PFSK-1 (cell line): ENCODE data around the gene BCL11A.

Experiments
- FOXP2 ChIP-seq: optimal IDR thresholded peaks from 2 replicates; pipeline ENCODE3; 2011; ENCODE audit warnings: borderline replicate concordance, control low read depth, inconsistent platforms; ENCODE audit not compliant: insufficient read depth; ENCODE audit errors: extremely low read length, extremely low read depth
- POLR2AphosphoS5 ChIP-seq: IDR thresholded peaks from 2 replicates; pipeline ENCODE4 v1.6.1; 2012; ENCODE audit warnings: low read depth, mild to moderate bottlenecking, control low read depth, low read length, moderate library complexity
- SIN3A ChIP-seq: IDR thresholded peaks from 2 replicates; pipeline ENCODE4 v1.6.1; 2012; ENCODE audit warnings: mild to moderate bottlenecking, low read length, moderate library complexity, borderline replicate concordance; ENCODE audit not compliant: insufficient read depth
- TAF1 ChIP-seq: IDR thresholded peaks from 2 replicates; pipeline ENCODE4 v1.6.1; 2012; ENCODE audit warnings: low read length, control low read depth, borderline replicate concordance; ENCODE audit not compliant: insufficient read depth
- TF ChIP-seq, protein P1 (sequence below), 2 experiments: IDR thresholded peaks; 2 replicates each; pipeline versions ENCODE4 v1.6.1 to v1.8.0; 2011 to 2012; ENCODE audit warnings: low read depth in 2 of 2, low read length in 2 of 2, control low read depth in 1 of 2, inconsistent platforms in 1 of 2, mild to moderate bottlenecking in 1 of 2, moderate library complexity in 1 of 2; ENCODE audit not compliant: insufficient read depth in 1 of 2

The BCL11A gene

GRCh38 chr2:60463249-60463648 is 90.2 kb downstream of the BCL11A start:
- no peak for TF ChIP-seq TAF1
- TF ChIP-seq, protein P1, sequence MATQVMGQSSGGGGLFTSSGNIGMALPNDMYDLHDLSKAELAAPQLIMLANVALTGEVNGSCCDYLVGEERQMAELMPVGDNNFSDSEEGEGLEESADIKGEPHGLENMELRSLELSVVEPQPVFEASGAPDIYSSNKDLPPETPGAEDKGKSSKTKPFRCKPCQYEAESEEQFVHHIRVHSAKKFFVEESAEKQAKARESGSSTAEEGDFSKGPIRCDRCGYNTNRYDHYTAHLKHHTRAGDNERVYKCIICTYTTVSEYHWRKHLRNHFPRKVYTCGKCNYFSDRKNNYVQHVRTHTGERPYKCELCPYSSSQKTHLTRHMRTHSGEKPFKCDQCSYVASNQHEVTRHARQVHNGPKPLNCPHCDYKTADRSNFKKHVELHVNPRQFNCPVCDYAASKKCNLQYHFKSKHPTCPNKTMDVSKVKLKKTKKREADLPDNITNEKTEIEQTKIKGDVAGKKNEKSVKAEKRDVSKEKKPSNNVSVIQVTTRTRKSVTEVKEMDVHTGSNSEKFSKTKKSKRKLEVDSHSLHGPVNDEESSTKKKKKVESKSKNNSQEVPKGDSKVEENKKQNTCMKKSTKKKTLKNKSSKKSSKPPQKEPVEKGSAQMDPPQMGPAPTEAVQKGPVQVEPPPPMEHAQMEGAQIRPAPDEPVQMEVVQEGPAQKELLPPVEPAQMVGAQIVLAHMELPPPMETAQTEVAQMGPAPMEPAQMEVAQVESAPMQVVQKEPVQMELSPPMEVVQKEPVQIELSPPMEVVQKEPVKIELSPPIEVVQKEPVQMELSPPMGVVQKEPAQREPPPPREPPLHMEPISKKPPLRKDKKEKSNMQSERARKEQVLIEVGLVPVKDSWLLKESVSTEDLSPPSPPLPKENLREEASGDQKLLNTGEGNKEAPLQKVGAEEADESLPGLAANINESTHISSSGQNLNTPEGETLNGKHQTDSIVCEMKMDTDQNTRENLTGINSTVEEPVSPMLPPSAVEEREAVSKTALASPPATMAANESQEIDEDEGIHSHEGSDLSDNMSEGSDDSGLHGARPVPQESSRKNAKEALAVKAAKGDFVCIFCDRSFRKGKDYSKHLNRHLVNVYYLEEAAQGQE (IDR thresholded peaks at IDR 0.05; ENCODE audit: insufficient read depth in 1 of 2, low read depth in 2 of 2, low read length in 2 of 2): no peak
- TF ChIP-seq POLR2AphosphoS5: no peak
- no peak for TF ChIP-seq SIN3A
- no peak for TF ChIP-seq FOXP2

DNA sequence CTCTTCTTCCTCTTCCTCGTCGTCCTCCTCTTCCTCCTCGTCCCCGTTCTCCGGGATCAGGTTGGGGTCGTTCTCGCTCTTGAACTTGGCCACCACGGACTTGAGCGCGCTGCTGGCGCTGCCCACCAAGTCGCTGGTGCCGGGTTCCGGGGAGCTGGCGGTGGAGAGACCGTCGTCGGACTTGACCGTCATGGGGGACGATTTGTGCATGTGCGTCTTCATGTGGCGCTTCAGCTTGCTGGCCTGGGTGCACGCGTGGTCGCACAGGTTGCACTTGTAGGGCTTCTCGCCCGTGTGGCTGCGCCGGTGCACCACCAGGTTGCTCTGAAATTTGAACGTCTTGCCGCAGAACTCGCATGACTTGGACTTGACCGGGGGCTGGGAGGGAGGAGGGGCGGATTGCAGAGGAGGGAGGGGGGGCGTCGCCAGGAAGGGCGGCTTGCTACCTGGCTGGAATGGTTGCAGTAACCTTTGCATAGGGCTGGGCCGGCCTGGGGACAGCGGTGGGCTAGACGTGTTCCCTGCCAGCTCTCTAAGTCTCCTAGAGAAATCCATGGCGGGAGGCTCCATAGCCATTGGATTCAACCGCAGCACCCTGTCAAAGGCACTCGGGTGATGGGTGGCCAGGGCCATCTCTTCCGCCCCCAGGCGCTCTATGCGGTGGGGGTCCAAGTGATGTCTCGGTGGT is 91.9 kb downstream of the BCL11A start:
- TF ChIP-seq, protein P1 (IDR thresholded peaks at IDR 0.05; ENCODE audit: insufficient read depth in 1 of 2, low read depth in 2 of 2, low read length in 2 of 2): no peak
- TF ChIP-seq SIN3A: no peak
- TF ChIP-seq POLR2AphosphoS5: no peak
- no peak for TF ChIP-seq TAF1
- no peak for TF ChIP-seq FOXP2

GRCh38 chr2:60460577-60461420 is 92.7 kb downstream of the BCL11A start:
- TF ChIP-seq, protein P1 (IDR thresholded peaks at IDR 0.05; ENCODE audit: insufficient read depth in 1 of 2, low read depth in 2 of 2, low read length in 2 of 2): no peak
- no peak for TF ChIP-seq POLR2AphosphoS5
- no peak for TF ChIP-seq FOXP2
- TF ChIP-seq SIN3A: no peak
- TF ChIP-seq TAF1: no peak

GRCh38 chr2:60459851-60460250 is 93.6 kb downstream of the BCL11A start:
- TF ChIP-seq SIN3A: no peak
- no peak for TF ChIP-seq TAF1

DNA sequence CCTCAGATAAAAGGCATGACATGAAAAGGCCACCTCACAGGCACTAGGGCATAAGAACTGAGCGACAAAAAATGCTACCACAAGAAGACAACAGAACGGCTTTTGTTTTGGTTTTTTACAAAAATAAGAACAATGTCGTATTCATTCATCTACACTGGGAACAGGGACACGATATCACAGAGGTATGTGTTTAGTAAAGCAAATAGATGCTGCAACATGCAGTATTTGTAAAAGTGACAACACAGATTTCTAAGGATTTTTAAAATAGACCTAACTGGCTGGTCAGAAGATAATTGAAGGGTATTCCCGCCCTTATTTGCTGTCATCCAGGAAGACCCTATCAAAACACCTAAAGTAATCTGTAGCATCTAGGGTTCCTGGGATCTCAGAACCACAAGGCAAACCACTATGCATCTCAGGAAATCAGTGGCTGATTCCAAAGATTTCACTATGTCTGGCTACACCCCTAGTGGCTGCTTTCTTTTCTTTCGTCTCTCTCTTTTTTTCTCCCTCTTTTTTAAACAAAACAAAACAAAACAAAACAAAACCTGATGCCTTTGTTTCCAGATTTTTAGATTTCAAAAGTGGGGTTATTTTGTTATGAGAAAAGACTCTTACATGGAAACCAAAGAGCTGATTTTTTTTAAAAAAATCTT is 97.2 kb downstream of the BCL11A start:
- TF ChIP-seq POLR2AphosphoS5 (no peak), SIN3A (no peak), FOXP2 (no peak), TAF1 (no peak)
- TF ChIP-seq, protein P1 (IDR thresholded peaks at IDR 0.05; ENCODE audit: insufficient read depth in 1 of 2, low read depth in 2 of 2, low read length in 2 of 2): no peak
